Lower lobe of right lung (tissue), 2 donors: ENCODE results near the gene ZNF521. TPM values are rescaled to one million over a fixed set of nuclear protein-coding genes. Genes with fewer than 3 reads are reported as not detected.
A peak's percentile ranks its signal among the peaks of the same experiment; 100 is the strongest.

Experiments
- ATAC-seq, 2 donors: fragments of 200-7000 bp; cut with Tn5 transposase; one replicate each; pipeline ENCODE4 v1.9.1; 2020 to 2022; ENCODE audit warnings: mild to moderate bottlenecking in 2 of 2, moderate library complexity in 2 of 2
- DNase-seq: peaks from one replicate; pipeline ENCODE4 v3.0.0-alpha.2; 2020
- H3K27ac ChIP-seq: fragments of 200-600 bp; one replicate; pipeline ENCODE4 v1.8.0; 2022
- H3K27me3 ChIP-seq: fragments of 200-600 bp; one replicate; pipeline ENCODE4 v1.8.0; 2022; ENCODE audit warnings: low read depth
- H3K36me3 ChIP-seq: fragments of 200-600 bp; one replicate; pipeline ENCODE4 v1.8.0; 2022; ENCODE audit warnings: mild to moderate bottlenecking
- H3K4me1 ChIP-seq: fragments of 200-600 bp; one replicate; pipeline ENCODE4 v1.8.0; 2022
- H3K4me3 ChIP-seq: fragments of 200-600 bp; one replicate; pipeline ENCODE4 v1.8.0; 2022; ENCODE audit warnings: mild to moderate bottlenecking
- H3K9me3 ChIP-seq: fragments of 200-600 bp; one replicate; pipeline ENCODE4 v1.8.0; 2022
- intact Hi-C: fragments of 100-400 bp; cut with DNase I; formaldehyde crosslinking; loops from one replicate; pipeline ENCODE4 v1.11.0; 2022
- total RNA-seq: library from RNA; stranded (reverse); fragmentation: NEBNext Ultra II Directional; extraction: Animal tissue kit (Norgen Biotek cat#: 25700); gene quantifications from one replicate; pipeline ENCODE4 v1.2.1, GENCODE V29; 2021
- TF ChIP-seq, protein P1 (sequence below): fragments of 200-600 bp; IDR thresholded peaks from one replicate; pipeline ENCODE4 v1.8.0; 2022; ENCODE audit warnings: antibody characterized with exemption, mild to moderate bottlenecking
- donor health status: DM: no; HTN: yes; CAD: no; lungs with severe emphysema.

Gene ZNF521
- total RNA-seq, 1 donor from 2014 or later, result 12.7 TPM

DNA sequence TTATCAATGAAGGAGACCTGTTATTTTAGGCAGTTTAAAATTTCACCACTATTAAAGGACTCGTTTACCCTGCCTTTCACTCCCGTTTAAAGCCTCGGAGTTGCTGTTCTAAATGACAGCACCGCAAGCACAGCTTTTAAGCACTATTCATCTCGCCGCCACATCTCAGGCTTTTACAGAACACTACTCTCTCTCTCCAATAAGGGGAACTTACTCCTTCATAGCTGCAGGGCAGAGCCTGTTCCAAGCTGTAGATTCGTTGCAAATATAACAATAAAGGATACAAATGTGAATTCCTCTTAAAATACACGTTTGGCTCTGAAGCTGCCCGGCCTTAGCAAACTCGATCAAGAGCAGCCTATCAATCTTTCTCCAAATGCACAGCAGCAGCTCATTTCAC lies 271.8 kb downstream of the ZNF521 start:
- Histone ChIP-seq H3K9me3 (no peaks in the 10 kb centered on the region), H3K27ac (no peak overlapping the region), H3K4me1 (peaks cover 5% of the 10 kb centered on the region), H3K27me3 (no peaks in the 10 kb centered on the region), H3K36me3 (no peaks in the 10 kb centered on the region), H3K4me3 (no peak overlapping the region)
- DNase-seq, result no peak
- ATAC-seq, result no peak
- TF ChIP-seq, protein P1, sequence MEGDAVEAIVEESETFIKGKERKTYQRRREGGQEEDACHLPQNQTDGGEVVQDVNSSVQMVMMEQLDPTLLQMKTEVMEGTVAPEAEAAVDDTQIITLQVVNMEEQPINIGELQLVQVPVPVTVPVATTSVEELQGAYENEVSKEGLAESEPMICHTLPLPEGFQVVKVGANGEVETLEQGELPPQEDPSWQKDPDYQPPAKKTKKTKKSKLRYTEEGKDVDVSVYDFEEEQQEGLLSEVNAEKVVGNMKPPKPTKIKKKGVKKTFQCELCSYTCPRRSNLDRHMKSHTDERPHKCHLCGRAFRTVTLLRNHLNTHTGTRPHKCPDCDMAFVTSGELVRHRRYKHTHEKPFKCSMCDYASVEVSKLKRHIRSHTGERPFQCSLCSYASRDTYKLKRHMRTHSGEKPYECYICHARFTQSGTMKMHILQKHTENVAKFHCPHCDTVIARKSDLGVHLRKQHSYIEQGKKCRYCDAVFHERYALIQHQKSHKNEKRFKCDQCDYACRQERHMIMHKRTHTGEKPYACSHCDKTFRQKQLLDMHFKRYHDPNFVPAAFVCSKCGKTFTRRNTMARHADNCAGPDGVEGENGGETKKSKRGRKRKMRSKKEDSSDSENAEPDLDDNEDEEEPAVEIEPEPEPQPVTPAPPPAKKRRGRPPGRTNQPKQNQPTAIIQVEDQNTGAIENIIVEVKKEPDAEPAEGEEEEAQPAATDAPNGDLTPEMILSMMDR, result no peak
- intact Hi-C loops, result no loop called here

DNA sequence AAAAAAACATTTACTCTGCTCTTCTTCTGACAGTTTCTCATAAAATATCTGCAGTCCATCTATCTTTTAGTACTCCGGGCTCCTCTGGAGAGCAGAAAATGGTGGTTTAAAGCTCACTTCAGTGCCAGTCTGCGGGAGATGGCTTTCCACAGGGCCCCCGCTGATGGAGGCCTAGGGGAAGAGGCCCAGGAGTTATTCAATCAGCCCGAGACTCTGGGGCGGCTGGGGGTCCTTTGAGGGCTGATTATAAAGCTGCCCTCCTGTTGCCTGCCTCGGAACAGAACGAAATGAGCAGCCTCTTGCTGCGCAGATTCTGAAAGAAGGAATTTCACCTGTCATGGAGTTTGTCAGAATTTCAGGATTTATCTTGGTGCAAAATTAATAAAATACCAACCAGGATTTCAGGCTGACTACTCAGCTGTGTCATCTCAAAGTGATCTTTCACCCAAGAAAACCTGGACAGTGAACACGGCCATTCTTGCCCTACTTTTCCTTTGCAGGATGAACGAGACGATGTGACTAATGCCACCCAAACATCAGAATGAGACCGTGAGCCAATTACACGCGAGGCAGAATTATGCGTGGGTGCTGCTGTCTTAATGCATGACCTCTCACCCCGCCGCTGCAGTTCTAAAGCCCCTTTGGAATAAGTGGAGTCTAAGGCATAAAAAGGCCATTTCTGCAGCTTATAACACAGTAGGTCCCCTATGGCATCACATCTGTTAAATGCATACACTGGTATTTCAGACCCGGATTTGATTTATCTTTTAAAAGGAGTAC lies 273.8 kb downstream of the ZNF521 start:
- intact Hi-C loops, result no loop called here
- peaks cover 5% of the 10 kb centered on the region for H3K4me1 ChIP-seq
- no peak for ATAC-seq

DNA sequence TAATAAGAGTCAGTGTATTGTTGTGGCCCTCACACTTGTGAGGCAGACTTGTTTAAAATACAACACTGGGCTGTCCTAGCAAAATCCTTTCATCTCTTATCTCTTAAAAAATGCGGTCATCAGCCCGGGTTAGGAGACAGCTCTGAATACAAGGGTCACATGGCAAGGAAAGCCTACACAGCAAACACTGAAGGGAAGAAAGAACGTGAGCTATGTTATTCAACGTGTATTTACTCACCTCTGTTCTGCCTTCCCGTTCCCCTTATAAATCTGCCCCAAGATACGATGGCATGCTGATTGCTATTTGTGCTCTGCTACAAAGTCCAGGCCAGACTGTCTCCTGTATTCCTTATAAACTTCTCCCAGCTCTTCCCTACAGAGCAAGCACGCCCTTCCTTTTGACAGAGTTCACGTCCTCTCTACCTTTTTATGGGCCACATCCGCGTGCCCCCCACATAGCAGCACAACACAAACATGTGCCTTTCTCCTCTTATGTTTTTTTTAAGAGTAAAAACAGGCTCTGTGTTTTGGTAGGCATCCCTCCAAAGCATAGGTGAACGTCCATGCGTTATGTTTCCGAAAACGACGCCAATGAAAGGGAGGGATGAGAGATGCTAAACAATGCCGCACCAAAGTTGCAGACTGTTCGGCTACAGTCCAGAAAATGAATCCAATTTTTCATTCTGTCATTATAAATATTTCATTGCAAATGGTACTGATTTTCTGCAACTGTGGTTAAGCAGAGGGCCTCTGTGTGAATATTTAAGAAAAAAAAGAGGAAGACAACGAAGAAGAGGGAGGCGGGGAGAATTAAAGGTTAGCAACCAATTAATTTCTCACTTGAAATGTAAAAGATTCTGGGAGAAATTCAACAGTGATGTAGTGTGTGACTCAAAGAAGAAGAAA lies 274.7 kb downstream of the ZNF521 start:
- TF ChIP-seq, protein P1, result no peak
- peak overlapping the region; percentile 25 for H3K27ac ChIP-seq

More for the DNA sequence above, 273.8 kb downstream of the ZNF521 start:
- TF ChIP-seq, protein P1, result no peak
- H3K27me3 ChIP-seq, result no peaks in the 10 kb centered on the region
- H3K27ac ChIP-seq, result no peak overlapping the region
- H3K9me3 ChIP-seq, result no peaks in the 10 kb centered on the region
- no peaks in the 10 kb centered on the region for H3K36me3 ChIP-seq
- no peak overlapping the region for H3K4me3 ChIP-seq
- no peak for DNase-seq

DNA sequence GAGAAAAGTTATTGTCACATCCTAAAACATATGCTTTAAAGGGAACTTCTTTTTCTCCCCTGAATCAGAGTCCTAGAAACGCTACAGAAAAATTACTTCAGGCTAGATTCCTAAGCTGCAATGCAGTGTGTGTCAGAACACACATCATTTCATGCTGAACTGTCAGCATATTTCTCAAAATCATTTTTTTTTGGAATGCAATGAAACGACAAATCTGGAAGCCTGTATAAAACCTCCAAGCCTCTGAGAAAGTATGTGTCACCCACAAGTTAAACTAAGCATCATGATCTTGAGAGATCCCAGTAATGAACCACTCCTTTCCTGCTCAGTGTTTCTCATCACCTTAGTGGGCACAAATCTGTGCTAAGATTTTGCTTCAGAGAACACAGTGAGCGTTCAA lies 276.2 kb downstream of the ZNF521 start:
- H3K4me3 ChIP-seq, result no peak overlapping the region
- peaks cover 5% of the 10 kb centered on the region for H3K4me1 ChIP-seq
- DNase-seq (no peak), ATAC-seq (peak in 1 of 2 donors; percentile 26)
- no peaks in the 10 kb centered on the region for H3K9me3 ChIP-seq
- TF ChIP-seq, protein P1, result no peak
- H3K27ac ChIP-seq, result no peak overlapping the region
- intact Hi-C loops, result no loop called here
- H3K27me3 ChIP-seq, result no peaks in the 10 kb centered on the region
- no peaks in the 10 kb centered on the region for H3K36me3 ChIP-seq

More for the DNA sequence above, 274.7 kb downstream of the ZNF521 start:
- intact Hi-C loops, result no loop called here
- Histone ChIP-seq H3K27me3 (no peaks in the 10 kb centered on the region), H3K4me3 (no peak overlapping the region), H3K36me3 (no peaks in the 10 kb centered on the region), H3K4me1 (peaks cover 5% of the 10 kb centered on the region), H3K9me3 (no peaks in the 10 kb centered on the region)
- ATAC-seq (peak; percentile 48 to 78), DNase-seq (no peak)

DNA sequence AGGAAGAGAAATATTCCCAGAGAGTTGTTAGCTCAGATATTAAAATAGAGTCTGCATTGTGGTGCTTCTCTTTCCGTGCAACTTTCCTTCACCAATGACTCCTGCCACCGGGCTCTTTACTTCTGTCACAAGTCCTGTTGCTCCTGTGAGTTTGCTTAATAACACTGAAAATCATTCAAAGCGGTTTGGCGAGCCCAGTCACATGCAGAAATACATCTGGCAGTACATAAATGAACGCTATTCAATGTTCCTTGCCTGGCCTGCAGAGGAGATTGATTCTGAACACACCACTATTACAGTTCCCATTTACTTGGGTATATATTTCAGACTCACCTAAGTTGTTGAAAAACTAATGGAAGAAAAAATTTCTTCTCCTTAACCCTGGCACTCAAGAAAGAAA lies 276.6 kb downstream of the ZNF521 start:
- no peak overlapping the region for H3K4me3 ChIP-seq
- DNase-seq (no peak), ATAC-seq (no peak)
- H3K9me3 ChIP-seq, result no peaks in the 10 kb centered on the region
- H3K27me3 ChIP-seq, result no peaks in the 10 kb centered on the region
- H3K4me1 ChIP-seq, result peaks cover 5% of the 10 kb centered on the region
- H3K27ac ChIP-seq, result no peak overlapping the region
- intact Hi-C loops, result no loop called here
- no peaks in the 10 kb centered on the region for H3K36me3 ChIP-seq
- TF ChIP-seq, protein P1, result no peak
